HEK293 (cell line): ENCODE measurements around the gene FAM219B.

Experiments used
- CTCF ChIA-PET: fragments of 350-600 bp; formaldehyde crosslinking; extraction: SDS; loops from one replicate; lab custom pipeline; 2021; ENCODE audit warnings: antibody characterized with exemption; lab: Yijun Ruan, JAX
- POLR2A ChIA-PET: fragments of 300-600 bp; formaldehyde crosslinking; extraction: SDS; loops from one replicate; lab custom pipeline; 2020; ENCODE audit warnings: antibody characterized with exemption, inconsistent platforms; lab: Yijun Ruan, JAX
- H3K27ac ChIP-seq: fragments of 200-500 bp; sonication (Bioruptor generic); 2 replicates; pipeline ENCODE4 v1.5.1; 2014; ENCODE audit warnings: low read depth, low read length, control low read depth, inconsistent platforms; ENCODE audit errors: extremely low read depth
- H3K36me3 ChIP-seq, 2 experiments: fragments of 200-500 bp in 1 of 2; sonication (Bioruptor generic) in 1 of 2; 1 replicate in 1 of 2; 2 replicates in 1 of 2; pipeline ENCODE4 v1.5.1; 2014 to 2017; ENCODE audit warnings: inconsistent platforms in 2 of 2, low read length in 2 of 2; ENCODE audit not compliant: control insufficient read depth in 2 of 2, insufficient read depth in 1 of 2
- H3K4me1 ChIP-seq: fragments of 200-500 bp; sonication (Bioruptor generic); 2 replicates; pipeline ENCODE4 v1.5.1; 2014; ENCODE audit warnings: mild to moderate bottlenecking, low read length, inconsistent platforms; ENCODE audit not compliant: control insufficient read depth, insufficient read depth
- H3K4me3 ChIP-seq: 2 replicates; pipeline ENCODE4 v1.5.1; 2011; ENCODE audit warnings: low read depth, mild to moderate bottlenecking, control low read depth, low read length, moderate library complexity
- H3K9me3 ChIP-seq: fragments of 200-500 bp; sonication (Bioruptor generic); 2 replicates; pipeline ENCODE4 v1.5.1; 2014; ENCODE audit warnings: low read depth, low read length, inconsistent platforms; ENCODE audit not compliant: control insufficient read depth, insufficient read depth
- ATF2 ChIP-seq: fragments of 450-650 bp; formaldehyde crosslinking; IDR thresholded peaks from 2 replicates; pipeline ENCODE4 v1.5.1; 2016; ENCODE audit warnings: missing biosample characterization, missing genetic modification characterization, low read depth
- BCL11B ChIP-seq: fragments of 450-650 bp; formaldehyde crosslinking; IDR thresholded peaks from 2 replicates; pipeline ENCODE4 v1.5.1; 2016; ENCODE audit warnings: low read depth, missing biosample characterization, missing genetic modification characterization
- KLF10 ChIP-seq: fragments of 450-650 bp; IDR thresholded peaks from 2 replicates; pipeline ENCODE4 v1.5.1; 2018; ENCODE audit warnings: missing biosample characterization, mild to moderate bottlenecking, missing genetic modification characterization
- OSR2 ChIP-seq: fragments of 450-650 bp; formaldehyde crosslinking; IDR thresholded peaks from 2 replicates; pipeline ENCODE4 v1.5.1; 2016; ENCODE audit warnings: missing biosample characterization, missing genetic modification characterization
- PRDM10 ChIP-seq: fragments of 450-650 bp; formaldehyde crosslinking; IDR thresholded peaks from 2 replicates; pipeline ENCODE4 v1.5.1; 2016; ENCODE audit warnings: missing biosample characterization, missing genetic modification characterization
- PRDM4 ChIP-seq: fragments of 450-650 bp; formaldehyde crosslinking; IDR thresholded peaks from 2 replicates; pipeline ENCODE4 v1.5.1; 2017; ENCODE audit warnings: missing biosample characterization, missing genetic modification characterization
- REPIN1 ChIP-seq: fragments of 450-650 bp; formaldehyde crosslinking; IDR thresholded peaks from 2 replicates; pipeline ENCODE4 v1.5.1; 2017; ENCODE audit warnings: missing biosample characterization, missing genetic modification characterization, low read depth
- SETDB1 ChIP-seq: IDR thresholded peaks from one replicate; pipeline ENCODE4 v1.6.1; 2017; ENCODE audit warnings: mild to moderate bottlenecking, low read length, moderate library complexity, mixed read lengths; ENCODE audit not compliant: insufficient read length
- ZBTB1 ChIP-seq: fragments of 450-650 bp; formaldehyde crosslinking; IDR thresholded peaks from 2 replicates; pipeline ENCODE4 v1.5.1; 2016; ENCODE audit warnings: missing biosample characterization, missing genetic modification characterization
- ZBTB17 ChIP-seq: fragments of 450-650 bp; formaldehyde crosslinking; IDR thresholded peaks from 2 replicates; pipeline ENCODE4 v1.5.1; 2016; ENCODE audit warnings: missing biosample characterization, missing genetic modification characterization
- ZBTB8A ChIP-seq: fragments of 450-650 bp; formaldehyde crosslinking; IDR thresholded peaks from 2 replicates; pipeline ENCODE4 v1.5.1; 2016; ENCODE audit warnings: missing biosample characterization, missing genetic modification characterization
- ZEB2 ChIP-seq: fragments of 450-650 bp; formaldehyde crosslinking; IDR thresholded peaks from 2 replicates; pipeline ENCODE4 v1.5.1; 2016; ENCODE audit warnings: missing biosample characterization, missing genetic modification characterization
- ZFHX2 ChIP-seq: fragments of 450-650 bp; formaldehyde crosslinking; conservative IDR thresholded peaks from 2 replicates; pipeline ENCODE4 v1.5.1; 2016; ENCODE audit warnings: missing biosample characterization, missing genetic modification characterization
- ZNF140 ChIP-seq: fragments of 450-650 bp; formaldehyde crosslinking; IDR thresholded peaks from 2 replicates; pipeline ENCODE4 v1.5.1; 2016; ENCODE audit warnings: missing biosample characterization, missing genetic modification characterization
- ZNF146 ChIP-seq: fragments of 450-650 bp; formaldehyde crosslinking; IDR thresholded peaks from 2 replicates; pipeline ENCODE4 v1.5.1; 2016; ENCODE audit warnings: missing biosample characterization, missing genetic modification characterization
- ZNF175 ChIP-seq: fragments of 450-650 bp; formaldehyde crosslinking; IDR thresholded peaks from 2 replicates; pipeline ENCODE4 v1.5.1; 2016; ENCODE audit warnings: missing biosample characterization, missing genetic modification characterization
- ZNF391 ChIP-seq: fragments of 450-650 bp; formaldehyde crosslinking; IDR thresholded peaks from 2 replicates; pipeline ENCODE4 v1.5.1; 2016; ENCODE audit warnings: low read depth, missing biosample characterization, missing genetic modification characterization, borderline replicate concordance
- ZNF580 ChIP-seq: fragments of 450-650 bp; formaldehyde crosslinking; IDR thresholded peaks from 2 replicates; pipeline ENCODE4 v1.5.1; 2016; ENCODE audit warnings: missing biosample characterization, missing genetic modification characterization
- ZNF585B ChIP-seq: fragments of 450-650 bp; formaldehyde crosslinking; IDR thresholded peaks from 2 replicates; pipeline ENCODE4 v1.5.1; 2016; ENCODE audit warnings: missing biosample characterization, missing genetic modification characterization
- ZNF596 ChIP-seq: fragments of 450-650 bp; IDR thresholded peaks from 2 replicates; pipeline ENCODE4 v1.5.0; 2018; ENCODE audit warnings: missing biosample characterization, mild to moderate bottlenecking, missing genetic modification characterization, moderate library complexity
- ZNF747 ChIP-seq: fragments of 450-650 bp; formaldehyde crosslinking; IDR thresholded peaks from 2 replicates; pipeline ENCODE4 v1.5.1; 2016; ENCODE audit warnings: missing biosample characterization, missing genetic modification characterization
- ZNF776 ChIP-seq: fragments of 450-650 bp; formaldehyde crosslinking; IDR thresholded peaks from 2 replicates; pipeline ENCODE4 v1.5.0; 2017; ENCODE audit warnings: missing biosample characterization, missing genetic modification characterization, borderline replicate concordance
- ZSCAN16 ChIP-seq: fragments of 450-650 bp; formaldehyde crosslinking; IDR thresholded peaks from 2 replicates; pipeline ENCODE4 v1.5.1; 2016; ENCODE audit warnings: missing biosample characterization, missing genetic modification characterization
- ZSCAN23 ChIP-seq: fragments of 450-650 bp; formaldehyde crosslinking; IDR thresholded peaks from 2 replicates; pipeline ENCODE4 v1.5.1; 2016; ENCODE audit warnings: missing biosample characterization, missing genetic modification characterization
- TF ChIP-seq, protein P1 (sequence below): fragments of 450-650 bp; formaldehyde crosslinking; IDR thresholded peaks from 2 replicates; pipeline ENCODE4 v1.5.1; 2016; ENCODE audit warnings: missing biosample characterization, missing genetic modification characterization
- TF ChIP-seq, protein P2 (sequence below): fragments of 450-650 bp; formaldehyde crosslinking; IDR thresholded peaks from 2 replicates; pipeline ENCODE4 v1.5.1; 2016; ENCODE audit warnings: missing biosample characterization, missing genetic modification characterization

FAM219B gene

DNA sequence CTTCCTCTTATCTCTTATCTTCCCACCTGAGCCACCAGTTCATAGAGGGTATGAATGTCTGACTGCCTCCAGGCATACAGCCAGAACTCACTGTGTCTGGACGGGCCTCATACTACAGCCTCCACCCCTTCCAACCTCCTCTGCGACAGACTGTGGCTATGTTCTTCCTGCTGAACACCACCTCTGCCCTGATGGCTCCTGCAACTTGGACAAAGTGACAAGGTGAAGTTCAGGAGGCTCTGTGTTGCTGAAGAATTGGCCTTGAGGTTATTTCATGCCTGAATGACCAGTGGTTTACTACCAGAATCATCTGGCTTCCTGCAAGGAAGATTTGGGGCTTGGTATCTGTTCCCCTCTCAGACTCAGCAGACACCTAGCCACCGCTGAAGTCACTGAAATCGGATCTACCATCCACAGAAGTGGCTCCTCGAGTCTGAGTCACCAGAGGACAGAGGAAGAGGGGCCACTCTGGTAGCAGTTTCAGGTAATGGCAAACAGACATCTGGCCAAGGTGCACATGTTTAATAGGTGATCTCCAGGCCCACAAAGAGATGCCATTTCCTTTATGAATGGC is 49.5 kb downstream of the FAM219B start:
- ChIA-PET CTCF (interaction anchor here (0.6 to 2.4 kb wide), 7 partner anchors 10 to 1179 kb away, joined by 3 to 10 read pairs (median 4); no protein-coding TSS in a partner anchor), POLR2A (interaction anchor here (0.7 to 0.8 kb wide), 2 partner anchors 37 to 100 kb away, joined by 3 to 4 read pairs; partner anchors contain the start of gene RPP25)
- H3K27ac ChIP-seq = peak overlapping the region; percentile 42
- H3K4me3 ChIP-seq = no peak overlapping the region
- H3K9me3 ChIP-seq = no peaks in the 10 kb centered on the region
- peaks cover 14% of the 10 kb centered on the region for H3K4me1 ChIP-seq
- H3K36me3 ChIP-seq = peaks cover 4 to 25% of the 10 kb centered on the region in 2 experiments
- no peak for TF ChIP-seq ZSCAN23 (tag by site-specific recombination)
- TF ChIP-seq ZNF175 = no peak
- no peak for TF ChIP-seq ZNF776 (tag by site-specific recombination)
- peak; percentile 87 for TF ChIP-seq OSR2
- peak; percentile 53 for TF ChIP-seq PRDM10 (tag by site-specific recombination)
- no peak for TF ChIP-seq ZNF146
- TF ChIP-seq ZEB2 (tag by site-specific recombination) = peak; percentile 33; the same call in 1 of the 2 replicates
- TF ChIP-seq, protein P1, sequence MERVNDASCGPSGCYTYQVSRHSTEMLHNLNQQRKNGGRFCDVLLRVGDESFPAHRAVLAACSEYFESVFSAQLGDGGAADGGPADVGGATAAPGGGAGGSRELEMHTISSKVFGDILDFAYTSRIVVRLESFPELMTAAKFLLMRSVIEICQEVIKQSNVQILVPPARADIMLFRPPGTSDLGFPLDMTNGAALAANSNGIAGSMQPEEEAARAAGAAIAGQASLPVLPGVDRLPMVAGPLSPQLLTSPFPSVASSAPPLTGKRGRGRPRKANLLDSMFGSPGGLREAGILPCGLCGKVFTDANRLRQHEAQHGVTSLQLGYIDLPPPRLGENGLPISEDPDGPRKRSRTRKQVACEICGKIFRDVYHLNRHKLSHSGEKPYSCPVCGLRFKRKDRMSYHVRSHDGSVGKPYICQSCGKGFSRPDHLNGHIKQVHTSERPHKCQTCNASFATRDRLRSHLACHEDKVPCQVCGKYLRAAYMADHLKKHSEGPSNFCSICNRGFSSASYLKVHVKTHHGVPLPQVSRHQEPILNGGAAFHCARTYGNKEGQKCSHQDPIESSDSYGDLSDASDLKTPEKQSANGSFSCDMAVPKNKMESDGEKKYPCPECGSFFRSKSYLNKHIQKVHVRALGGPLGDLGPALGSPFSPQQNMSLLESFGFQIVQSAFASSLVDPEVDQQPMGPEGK (tag by site-specific recombination) = peak; percentile 18; the same call in 1 of the 2 replicates
- TF ChIP-seq ZBTB17 (tag by site-specific recombination) = peak; percentile 54
- TF ChIP-seq KLF10 (tag by site-specific recombination) = no peak
- no peak for TF ChIP-seq ZFHX2 (tag by site-specific recombination)
- TF ChIP-seq ZBTB1 = no peak
- no peak for TF ChIP-seq ZNF580
- TF ChIP-seq, protein P2, sequence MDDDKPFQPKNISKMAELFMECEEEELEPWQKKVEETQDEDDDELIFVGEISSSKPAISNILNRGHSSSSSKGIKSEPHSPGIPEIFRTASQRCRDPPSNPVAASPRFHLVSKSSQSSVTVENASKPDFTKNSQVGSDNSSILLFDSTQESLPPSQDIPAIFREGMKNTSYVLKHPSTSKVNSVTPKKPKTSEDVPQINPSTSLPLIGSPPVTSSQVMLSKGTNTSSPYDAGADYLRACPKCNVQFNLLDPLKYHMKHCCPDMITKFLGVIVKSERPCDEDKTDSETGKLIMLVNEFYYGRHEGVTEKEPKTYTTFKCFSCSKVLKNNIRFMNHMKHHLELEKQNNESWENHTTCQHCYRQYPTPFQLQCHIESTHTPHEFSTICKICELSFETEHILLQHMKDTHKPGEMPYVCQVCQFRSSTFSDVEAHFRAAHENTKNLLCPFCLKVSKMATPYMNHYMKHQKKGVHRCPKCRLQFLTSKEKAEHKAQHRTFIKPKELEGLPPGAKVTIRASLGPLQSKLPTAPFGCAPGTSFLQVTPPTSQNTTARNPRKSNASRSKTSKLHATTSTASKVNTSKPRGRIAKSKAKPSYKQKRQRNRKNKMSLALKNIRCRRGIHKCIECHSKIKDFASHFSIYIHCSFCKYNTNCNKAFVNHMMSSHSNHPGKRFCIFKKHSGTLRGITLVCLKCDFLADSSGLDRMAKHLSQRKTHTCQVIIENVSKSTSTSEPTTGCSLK (tag by site-specific recombination) = no peak
- TF ChIP-seq ATF2 (tag by site-specific recombination) = no peak
- no peak for TF ChIP-seq BCL11B (tag by site-specific recombination)
- TF ChIP-seq ZNF596 (tag by site-specific recombination) = no peak
- TF ChIP-seq ZNF747 (tag by site-specific recombination) = no peak
- no peak for TF ChIP-seq REPIN1 (tag by site-specific recombination)
- no peak for TF ChIP-seq ZNF391
- no peak for TF ChIP-seq ZNF140 (tag by site-specific recombination)
- TF ChIP-seq ZBTB8A (tag by site-specific recombination) = no peak
- TF ChIP-seq ZSCAN16 (tag by site-specific recombination) = no peak
- no peak for TF ChIP-seq PRDM4 (tag by site-specific recombination)
- TF ChIP-seq ZNF585B (tag by site-specific recombination) = no peak
- TF ChIP-seq SETDB1 = no peak
